HG03108 (cell line): Measurements from ENCODE around the gene TRPM1.

Experiments used
- ATAC-seq: cut with Tn5 transposase; IDR thresholded peaks from one replicate; pipeline ENCODE4 v1.9.1; 2021; ENCODE audit warnings: moderate library complexity; ENCODE audit not compliant: unreplicated experiment

Gene TRPM1

DNA sequence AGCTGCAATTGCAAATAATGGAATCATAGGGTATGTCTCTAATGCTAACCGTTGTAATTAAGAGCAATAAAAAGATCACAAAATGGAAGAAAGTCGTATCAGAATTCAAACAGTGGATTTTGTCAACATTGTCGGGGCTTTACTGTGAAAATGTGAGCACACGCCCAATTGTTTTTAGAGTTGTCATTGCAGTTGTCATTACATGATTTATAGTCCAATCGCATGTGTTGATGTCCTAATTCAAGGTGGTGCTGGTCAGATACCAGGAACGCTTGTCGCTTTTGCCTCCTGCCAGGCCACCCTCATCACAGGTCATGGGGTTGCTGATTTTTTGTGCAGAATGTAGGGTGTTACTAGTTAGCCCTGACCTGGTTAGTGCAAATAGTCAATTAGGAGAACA, 16.2 kb downstream of the TRPM1 start:
- no peak for ATAC-seq

DNA sequence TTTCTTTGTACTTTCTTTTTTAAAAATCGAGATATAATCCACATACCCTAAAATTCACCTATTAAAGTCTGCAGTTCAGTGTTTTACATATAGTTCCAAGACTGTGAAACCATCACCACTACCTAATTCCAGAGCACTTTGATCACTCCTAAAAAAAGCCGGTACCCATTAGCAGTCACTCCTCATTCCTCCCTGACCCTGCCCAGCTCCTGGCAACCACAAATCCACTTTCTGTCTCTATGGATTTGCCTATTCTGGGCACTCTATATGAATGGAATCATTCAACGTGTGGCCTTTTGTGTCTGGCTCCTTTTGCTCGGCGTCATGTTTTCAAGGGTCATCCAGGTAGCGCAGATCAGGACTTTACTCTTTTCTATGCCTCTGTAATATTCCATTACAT, 17.3 kb downstream of the TRPM1 start:
- ATAC-seq, result no peak

DNA sequence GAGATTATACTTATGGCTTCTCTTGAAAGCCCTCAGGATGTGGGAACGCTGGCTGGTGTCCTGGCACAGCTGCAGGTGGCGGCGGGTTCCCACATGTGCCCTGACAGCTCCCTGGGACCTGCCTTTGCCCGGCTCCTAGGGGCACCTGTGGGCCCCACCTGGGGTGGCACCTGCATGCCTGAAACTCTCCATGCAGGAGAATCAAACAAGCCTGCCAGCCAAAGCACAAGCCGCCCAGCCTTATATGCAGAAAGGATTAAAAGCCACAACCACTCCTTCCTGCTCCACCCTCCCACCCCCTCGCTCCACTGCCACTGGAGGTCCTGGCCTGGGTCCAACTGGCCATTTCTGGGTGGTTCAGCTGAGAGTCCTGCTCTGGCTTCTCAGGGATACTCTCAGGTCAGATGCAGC, 18.1 kb downstream of the TRPM1 start:
- no peak for ATAC-seq

DNA sequence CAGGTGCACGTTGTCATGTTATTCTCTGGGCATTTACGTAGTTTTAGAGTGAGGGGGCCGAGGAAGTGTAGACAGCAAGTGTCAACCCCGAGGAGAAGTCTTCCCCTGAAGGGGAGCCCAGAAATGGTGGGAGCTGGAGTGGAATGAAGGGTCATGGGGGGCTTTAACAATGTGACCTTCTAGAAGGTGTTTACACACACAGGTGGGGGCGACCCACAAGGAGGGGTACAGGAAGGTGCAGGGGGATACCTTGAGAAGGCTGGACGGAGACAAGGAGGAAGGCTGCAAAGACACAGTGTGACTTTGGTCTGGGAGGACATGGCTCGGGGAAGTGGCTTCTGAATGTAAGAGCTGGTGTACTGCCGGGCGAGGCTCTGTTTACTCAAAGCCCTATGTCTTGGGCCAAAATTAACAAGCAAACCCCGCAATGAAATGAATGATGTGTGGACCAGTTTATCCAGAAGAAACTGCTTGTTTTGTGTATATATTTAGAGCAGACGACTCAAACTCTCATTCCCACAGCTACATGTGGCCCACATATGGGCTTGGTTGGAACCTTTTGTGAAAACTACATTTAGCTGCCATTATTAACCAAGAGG, 18.7 kb downstream of the TRPM1 start:
- ATAC-seq, result no peak

DNA sequence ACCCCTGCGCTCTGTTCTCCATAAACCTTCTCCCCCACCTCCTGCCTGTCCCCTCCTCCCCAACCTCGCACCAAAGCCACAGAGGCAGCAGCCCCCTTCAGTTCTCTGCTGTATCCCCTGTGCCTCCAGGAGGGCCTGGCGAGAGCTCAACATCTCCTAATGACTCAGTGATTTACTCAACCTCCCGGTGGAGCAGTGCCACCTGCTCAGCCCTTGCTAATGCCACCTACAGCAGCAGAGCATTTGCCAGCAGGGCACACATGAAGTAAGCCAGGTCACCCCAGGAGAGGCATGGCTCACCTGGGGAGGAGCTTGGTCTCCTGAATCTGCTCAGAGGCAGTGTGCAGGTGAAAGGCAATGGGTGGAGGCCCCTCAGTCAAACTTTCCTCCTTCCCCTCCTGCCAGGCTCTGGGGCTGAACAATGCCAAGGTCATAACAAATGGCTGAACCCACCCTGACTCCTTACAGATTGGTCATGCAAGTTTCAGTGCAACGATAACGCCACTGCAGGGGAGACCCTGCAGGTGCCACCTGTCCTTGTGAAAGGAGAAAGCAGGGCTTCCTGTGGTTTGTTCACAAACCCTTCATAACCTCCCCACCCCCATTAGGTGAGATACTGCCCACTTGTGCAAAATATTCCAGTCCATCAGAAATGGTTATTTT, 19.8 kb downstream of the TRPM1 start:
- ATAC-seq, result no peak

DNA sequence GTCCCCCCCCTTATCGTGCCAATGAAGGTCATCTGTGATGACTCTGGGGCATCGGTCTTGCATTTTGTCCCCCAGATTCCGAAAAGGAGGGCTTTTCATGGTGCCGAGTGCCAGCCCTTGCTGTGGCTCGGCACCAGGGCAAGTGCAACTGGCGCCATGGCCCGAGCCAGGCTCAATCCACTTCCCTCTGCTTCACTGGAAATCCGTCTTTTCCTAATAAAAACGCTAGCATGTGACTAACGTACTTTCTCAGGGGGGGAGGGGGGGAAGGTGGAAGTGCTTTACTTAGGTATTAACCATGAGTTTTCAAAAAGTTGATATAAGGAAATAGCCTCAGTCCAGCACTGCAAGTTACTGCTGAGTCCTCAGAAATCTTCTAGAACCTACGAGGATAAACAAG, 20.5 kb downstream of the TRPM1 start:
- no peak for ATAC-seq

DNA sequence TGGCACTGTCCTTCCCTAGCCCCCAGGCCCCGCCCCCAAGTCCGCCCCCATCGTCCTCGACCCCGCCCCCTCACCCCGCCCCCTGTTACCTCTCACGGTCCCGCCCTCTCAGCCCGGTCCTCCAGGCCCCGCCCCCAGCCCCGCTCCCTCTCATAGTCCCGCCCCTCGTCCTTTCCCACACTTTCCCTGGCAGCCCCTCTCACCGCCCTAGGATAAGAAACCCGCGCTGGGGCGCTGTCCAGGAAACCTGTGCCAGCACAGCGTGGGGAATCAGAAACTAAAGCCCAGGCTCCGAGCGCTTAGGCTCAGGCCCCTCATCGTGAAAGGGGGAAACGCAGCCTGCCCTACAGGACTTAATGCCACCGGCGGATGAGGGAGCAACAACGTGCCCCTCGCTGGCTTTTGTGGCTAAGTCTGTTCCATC, 20.9 kb downstream of the TRPM1 start:
- no peak for ATAC-seq

DNA sequence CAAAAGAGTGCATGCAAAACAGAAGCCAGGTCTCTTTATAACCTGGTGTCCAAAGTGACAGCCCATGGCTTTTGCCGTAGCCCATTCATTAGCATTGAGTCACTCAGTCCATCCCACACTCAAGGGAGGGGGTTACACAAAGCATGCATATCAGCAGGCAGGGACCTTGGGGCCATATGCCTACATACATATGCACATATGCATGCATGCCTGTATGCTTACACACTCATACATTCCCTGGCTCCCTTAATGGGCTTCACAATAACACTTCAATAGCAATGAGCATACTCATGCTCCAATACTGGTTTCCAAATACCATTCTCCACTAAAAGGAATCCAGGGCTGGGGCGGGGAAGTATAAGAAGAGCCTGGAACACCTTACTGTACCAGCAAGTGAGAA, 22.0 kb downstream of the TRPM1 start:
- ATAC-seq, result no peak

DNA sequence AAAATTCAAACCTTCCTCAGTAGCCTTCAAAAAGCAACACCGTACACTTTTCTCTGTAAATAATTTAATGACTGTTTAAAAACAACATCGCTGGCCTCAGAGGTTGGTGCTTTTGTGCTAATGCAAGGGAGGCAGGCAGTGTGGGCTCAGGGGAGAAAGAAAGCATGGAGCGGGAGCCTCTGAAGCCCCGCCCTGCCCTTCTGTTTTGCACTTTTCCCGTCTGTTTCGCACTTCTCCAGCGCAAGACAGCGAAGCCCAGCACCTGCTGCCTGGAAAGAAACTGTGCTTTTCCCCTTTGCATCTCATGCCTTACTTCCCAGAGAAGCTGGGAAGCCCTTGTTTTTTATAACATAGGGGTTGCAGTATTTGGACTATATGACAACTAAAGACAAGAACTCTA, 23.1 kb downstream of the TRPM1 start:
- ATAC-seq, result no peak

DNA sequence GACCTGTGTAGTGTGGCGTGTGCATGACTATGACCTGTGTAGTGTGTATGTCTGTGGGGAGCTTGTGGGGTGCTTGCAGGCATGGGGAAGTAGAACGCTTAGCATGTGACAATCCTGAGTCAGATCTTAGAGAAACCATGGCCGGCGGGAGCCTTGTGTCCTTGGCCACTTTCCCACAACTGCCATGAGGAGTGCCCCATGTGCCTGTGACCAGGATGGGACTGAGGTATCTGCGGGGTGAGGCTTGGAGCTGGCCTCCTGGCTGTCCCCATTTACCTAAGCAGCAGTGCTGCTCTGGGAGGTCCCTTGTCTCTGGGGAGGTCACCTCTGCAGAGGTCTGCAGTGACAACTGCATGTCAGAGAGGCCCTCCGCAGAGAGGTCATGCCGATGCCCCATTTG, 23.6 kb downstream of the TRPM1 start:
- no peak for ATAC-seq

DNA sequence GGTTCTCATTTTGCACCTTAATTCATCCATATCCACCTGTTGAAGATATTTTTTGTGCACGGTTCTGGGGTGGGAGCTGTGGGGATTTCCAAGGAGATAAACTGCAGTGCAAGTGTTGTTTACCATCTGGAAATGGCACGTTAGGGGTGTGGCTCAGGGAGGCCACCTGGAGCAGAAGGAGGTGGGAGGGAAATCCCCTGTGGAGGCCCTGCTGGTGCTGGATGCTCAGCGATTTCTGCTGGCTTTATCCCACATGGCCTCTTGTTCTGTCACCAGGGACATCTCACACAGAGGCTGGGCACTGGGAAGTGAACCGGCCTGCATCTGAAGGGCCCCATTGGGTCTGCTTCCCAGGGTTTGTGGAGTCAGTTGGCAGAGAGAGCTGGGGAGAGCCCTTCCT, 24.3 kb downstream of the TRPM1 start:
- no peak for ATAC-seq

DNA sequence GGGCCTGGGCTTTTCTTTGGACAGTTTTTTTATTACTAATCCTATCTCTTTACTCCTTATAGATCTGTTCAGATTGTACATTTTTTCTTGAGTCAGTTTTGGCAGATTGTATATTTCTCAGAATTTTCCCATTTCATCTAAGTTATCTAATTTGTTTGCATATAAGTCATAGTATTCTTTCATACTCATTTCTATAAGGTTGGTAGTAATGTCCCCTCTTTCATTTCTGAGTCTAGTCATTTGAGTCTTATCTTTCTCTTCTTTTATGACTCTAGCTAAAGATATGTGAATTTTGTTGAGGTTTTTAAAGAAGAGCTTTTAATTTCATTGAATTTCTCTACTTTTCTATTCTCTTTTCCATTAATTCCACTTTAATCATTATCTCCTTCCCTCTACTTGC, 27.2 kb downstream of the TRPM1 start:
- ATAC-seq, result no peak

DNA sequence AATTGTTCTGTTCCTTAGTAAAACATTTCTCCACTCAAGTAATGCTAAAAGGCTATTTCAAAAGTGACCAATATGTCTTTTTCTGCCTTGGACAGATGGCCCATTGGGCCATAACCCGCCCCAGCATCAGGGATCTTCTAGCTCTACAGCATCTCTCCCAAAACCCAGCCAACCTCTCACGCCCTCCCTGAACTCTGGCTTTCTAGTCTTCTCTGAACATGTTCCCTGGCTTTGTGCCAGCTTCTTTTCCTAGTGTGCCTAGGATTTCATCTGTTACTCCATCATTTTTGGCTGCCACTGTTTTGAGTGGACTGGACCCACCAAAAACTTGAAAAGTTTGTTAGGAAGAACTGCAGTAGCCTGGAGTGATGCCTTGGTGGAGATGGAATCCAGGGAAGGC, 30.7 kb downstream of the TRPM1 start:
- no peak for ATAC-seq

DNA sequence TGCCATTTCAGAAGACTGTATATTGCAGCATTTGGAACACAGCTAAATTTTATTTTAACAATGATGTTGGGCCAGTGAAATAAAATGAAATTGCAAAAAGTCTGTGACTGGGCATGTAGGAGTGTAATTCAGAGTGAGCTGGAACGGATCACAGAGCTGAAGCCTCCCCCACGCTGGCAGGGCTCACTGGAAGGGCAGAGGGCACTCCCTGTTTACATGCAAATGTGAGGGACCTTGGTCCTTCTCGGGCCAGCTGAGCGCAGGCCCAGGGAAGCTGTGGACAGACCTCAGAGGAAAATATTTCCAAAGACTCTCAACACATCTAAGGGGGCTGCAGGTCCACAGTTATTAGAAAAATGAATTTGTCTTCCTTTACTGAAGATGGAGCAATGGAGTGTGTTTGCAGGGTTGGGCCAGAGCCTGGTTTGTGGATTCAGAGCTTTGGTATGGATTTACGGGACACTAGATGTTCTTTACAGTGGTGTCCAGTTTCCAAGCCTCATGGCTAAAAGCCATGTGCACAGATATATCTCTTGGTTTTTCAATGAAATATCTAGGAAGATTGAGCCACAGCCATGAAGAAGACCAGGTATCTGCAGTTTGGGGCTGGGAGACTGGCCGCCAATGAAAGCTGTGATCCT, 32.0 kb downstream of the TRPM1 start:
- no peak for ATAC-seq

DNA sequence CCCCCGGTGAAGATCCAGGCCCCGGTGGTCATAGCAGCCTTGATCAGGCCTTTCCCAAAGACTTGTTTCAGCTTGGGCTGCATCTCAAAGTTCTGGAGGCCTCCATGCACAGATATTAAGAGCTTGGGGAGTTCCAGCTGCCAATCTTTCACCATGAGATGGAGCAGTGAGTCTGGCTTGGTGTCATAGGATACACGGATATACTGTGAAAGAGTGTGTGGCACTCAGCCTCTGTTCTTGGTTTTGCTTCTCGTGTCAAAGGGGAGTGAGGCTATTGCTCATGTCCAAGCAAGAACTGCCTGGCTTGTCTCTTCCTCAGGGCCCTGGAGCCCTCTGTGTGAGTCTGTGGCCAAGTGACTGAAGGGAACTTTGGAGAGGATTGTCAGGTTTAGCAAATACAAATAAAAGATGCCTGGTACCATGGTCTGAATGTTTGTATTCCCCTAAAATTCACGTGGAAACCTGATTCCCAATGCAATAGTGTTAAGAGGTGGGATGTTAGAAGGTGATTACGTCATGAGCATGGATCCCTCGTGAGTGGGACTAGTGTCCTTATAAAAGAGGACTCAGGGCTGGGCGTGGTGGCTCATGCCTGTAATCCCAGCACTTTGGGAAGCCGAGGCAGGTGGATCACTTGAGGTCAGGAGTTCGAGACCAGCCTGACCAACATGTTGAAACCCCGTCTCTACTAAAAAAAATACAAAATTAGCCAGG, 33.5 kb downstream of the TRPM1 start:
- no peak for ATAC-seq

DNA sequence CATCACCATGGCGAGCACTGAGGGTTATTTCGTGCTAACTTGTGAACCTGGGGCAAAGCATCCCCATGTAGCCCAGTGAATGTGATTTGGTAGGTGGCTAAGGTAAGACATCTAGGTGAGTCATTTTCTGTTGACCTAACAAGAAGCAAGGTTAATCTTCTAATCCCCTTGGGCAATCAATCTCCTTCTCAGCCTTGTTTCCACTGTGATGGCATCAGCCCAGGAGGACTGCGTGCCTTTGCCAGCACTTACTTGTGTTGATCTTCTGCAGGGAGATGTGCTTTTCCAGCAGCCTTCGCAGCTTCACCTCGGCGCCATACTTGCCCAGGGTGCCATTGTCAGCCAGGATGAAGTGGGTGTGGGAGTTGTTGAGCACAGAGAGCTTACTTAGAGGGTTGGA, 35.7 kb downstream of the TRPM1 start:
- no peak for ATAC-seq

DNA sequence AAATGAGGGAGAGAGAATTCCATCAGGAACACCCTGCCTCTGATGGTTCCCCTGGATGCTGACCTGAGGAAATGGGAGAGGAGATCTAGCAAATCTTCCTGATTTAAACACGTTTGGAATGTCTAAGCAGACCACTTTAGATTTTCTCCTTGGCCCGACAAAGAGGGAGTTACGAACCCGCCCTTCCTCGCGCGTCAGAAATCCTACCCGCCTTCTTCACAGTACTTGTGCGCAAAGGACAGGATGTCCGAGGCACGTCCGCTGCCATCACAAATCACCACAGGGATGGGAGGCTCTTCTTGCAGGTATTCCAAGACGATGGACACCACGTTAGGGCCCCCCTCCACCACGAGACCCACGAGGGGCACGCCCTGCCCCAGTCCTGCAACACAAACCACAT, 38.6 kb downstream of the TRPM1 start:
- ATAC-seq, result no peak

DNA sequence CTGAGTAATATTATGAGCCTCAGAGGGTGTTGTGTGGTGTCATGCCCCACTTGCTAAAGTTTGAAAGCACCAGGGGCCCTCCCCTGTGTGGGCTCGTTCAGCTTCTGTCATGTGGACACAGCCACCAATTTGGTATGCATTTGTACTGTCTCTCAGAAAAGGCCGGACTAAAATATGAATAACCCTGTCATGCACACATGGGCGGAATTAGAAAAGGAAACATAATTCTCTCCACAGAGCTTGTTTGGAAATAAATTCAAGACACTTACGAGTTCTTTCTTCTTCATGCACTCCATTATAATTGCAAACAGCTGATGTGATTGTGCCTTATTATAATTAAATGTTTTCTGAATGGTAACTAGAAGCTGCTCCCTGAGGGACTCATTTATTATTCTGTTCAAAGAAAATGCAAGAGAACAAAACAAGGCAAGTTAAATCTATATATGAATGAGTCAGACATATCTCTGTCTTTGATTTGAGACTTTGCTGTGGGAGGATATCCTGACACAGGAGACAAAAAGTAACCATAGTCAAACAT, 39.1 kb downstream of the TRPM1 start:
- no peak for ATAC-seq

DNA sequence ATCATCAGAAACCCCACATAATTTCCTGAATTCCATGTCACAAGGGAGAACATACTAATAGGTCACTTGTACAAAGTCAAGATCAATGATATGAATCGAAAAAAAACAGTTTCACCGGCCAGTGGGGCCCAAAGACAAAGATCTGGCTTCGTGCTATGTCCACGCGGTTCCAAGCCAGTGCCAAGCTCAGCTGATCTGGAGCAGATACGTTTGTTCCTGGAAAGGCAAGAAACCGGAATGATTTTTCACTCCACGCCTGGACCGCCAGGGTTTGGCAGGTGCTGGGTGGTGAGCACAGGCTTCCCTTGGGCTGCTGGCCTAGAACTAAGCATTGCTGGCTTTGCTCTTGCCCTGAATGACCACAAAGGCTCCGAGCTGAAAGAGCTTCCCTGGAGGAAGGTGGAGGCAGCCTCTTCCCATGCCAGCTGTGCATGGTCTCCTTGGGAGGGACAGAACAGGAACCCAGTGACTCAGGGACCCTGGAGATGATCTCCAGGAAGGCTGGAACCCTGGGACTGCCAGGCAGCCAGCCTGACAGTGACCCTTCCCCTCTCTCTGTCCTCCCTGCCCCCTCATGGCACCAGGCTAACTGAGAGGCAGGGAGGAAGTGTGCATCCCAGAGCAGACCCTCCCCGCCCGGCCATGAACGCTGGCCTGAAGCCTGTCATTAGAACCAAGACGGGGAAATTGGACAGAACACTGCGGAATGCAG, 40.9 kb downstream of the TRPM1 start:
- ATAC-seq, result no peak

DNA sequence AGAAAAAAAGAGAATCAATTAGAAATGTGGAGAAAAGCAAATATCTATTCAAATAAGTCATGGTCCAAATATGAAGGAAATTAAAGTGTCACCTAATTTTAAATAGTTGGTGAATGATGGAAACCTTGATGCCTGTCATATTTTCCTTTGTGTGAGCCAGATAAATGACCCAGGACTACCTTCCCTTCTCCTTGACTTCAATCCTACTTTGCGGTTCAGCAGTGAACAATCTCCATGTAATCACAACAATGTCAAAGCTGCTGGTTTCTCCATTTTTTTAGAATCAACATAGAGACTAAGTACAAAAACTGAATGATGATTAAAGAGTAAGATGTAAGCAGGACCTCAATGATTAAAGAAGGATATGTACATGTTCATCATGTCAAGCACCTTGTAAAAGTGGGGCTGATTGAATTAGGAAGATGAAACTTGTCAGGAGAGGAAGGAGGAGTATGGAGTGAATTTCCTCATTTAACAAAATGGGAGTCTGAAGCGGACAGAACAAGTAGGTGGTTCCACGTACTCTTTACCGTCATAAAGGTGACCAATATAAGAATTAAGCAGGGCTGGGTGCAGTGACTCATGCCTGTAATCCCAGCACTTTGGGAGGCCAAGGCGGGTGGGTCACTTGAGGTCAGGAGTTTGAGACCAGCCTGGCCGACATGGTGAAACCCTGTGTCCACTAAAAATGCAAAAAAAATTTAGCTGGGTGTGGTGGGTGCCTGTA, 43.1 kb downstream of the TRPM1 start:
- ATAC-seq, result no peak
